H1 (cell line): Measurements from ENCODE around the gene SLC39A10. TPM values are rescaled to one million over a fixed set of nuclear protein-coding genes. Genes with fewer than 3 reads are reported as not detected.
A peak's percentile ranks its signal among the peaks of the same experiment; 100 is the strongest.

Experiments used
- CTCF ChIA-PET: fragments of 300-600 bp; sonication (Branson Sonifier 250); formaldehyde crosslinking; loops from one replicate; lab custom pipeline; 2021; ENCODE audit not compliant: partially characterized antibody; lab: Charles Lee
- POLR2A ChIA-PET: fragments of 300-600 bp; sonication (Branson Sonifier 250); formaldehyde crosslinking; loops from one replicate; lab custom pipeline; 2021; ENCODE audit warnings: inconsistent platforms; ENCODE audit not compliant: partially characterized antibody; lab: Charles Lee
- DNase-seq, 2 experiments: peaks; one replicate each; pipeline versions ENCODE4 v3.0.0 to v3.0.0-alpha.2; 2010 to 2022; ENCODE audit warnings: low spot score in 2 of 2, low read depth in 1 of 2, mixed read lengths in 1 of 2
- FAIRE-seq: peaks from 2 replicates; lab custom pipeline; 2011; peaks lifted over from hg19 to GRCh38; lab: Jason Lieb, UNC
- H2AFZ ChIP-seq: 2 replicates; pipeline ENCODE4 v1.8.1; 2012; ENCODE audit warnings: low read length, inconsistent platforms
- H2AK5ac ChIP-seq: 2 replicates; pipeline ENCODE4 v1.6.1; 2013; ENCODE audit warnings: low read depth, low read length
- H2BK120ac ChIP-seq: replicated peaks from 2 replicates; pipeline ENCODE3; 2013; ENCODE audit warnings: low read depth, low read length, inconsistent platforms
- H2BK12ac ChIP-seq: 2 replicates; pipeline ENCODE4 v1.6.1; 2013; ENCODE audit warnings: low read depth, low read length
- H2BK15ac ChIP-seq: 2 replicates; pipeline ENCODE4 v1.6.1; 2013; ENCODE audit warnings: low read length
- H2BK20ac ChIP-seq: 2 replicates; pipeline ENCODE4 v1.6.1; 2013; ENCODE audit warnings: low read length
- H2BK5ac ChIP-seq: 2 replicates; pipeline ENCODE4 v1.6.1; 2013; ENCODE audit warnings: low read depth, low read length
- H3K14ac ChIP-seq: 2 replicates; pipeline ENCODE4 v1.6.1; 2013; ENCODE audit warnings: inconsistent platforms; ENCODE audit not compliant: insufficient read length
- H3K18ac ChIP-seq: 2 replicates; pipeline ENCODE4 v1.6.1; 2013; ENCODE audit warnings: low read length; ENCODE audit errors: extremely low read depth
- H3K23ac ChIP-seq: 2 replicates; pipeline ENCODE4 v1.6.1; 2013; ENCODE audit warnings: inconsistent platforms; ENCODE audit not compliant: insufficient read length
- H3K23me2 ChIP-seq: 2 replicates; pipeline ENCODE4 v1.6.1; 2013; ENCODE audit warnings: low read depth, low read length
- H3K27ac ChIP-seq: 2 replicates; pipeline ENCODE4 v1.6.1; 2011; ENCODE audit warnings: low read depth, low read length, inconsistent platforms
- H3K27me3 ChIP-seq, 4 experiments: replicated peaks in 1 of 4; 1 replicate in 1 of 4; 2 replicates in 3 of 4; pipeline versions ENCODE4 v1.6.1 to v1.8.1; 2011 to 2013; ENCODE audit warnings: low read length in 3 of 4, mild to moderate bottlenecking in 3 of 4, inconsistent platforms in 2 of 4, mixed read lengths in 2 of 4, moderate library complexity in 1 of 4; ENCODE audit not compliant: control insufficient read depth in 3 of 4, insufficient read depth in 3 of 4; ENCODE audit errors: extremely low read depth in 1 of 4
- H3K36me3 ChIP-seq, 4 experiments: 2 replicates each; pipeline versions ENCODE4 v1.6.1 to v1.8.1; 2011 to 2013; ENCODE audit warnings: mild to moderate bottlenecking in 4 of 4, low read length in 3 of 4, moderate library complexity in 2 of 4, control low read depth in 1 of 4, inconsistent platforms in 1 of 4; ENCODE audit not compliant: insufficient read depth in 4 of 4, control insufficient read depth in 2 of 4
- H3K4ac ChIP-seq: replicated peaks from 2 replicates; pipeline ENCODE3; 2013; ENCODE audit warnings: low read length, low read depth, mixed read lengths, inconsistent platforms; ENCODE audit not compliant: insufficient read length
- H3K4me1 ChIP-seq, 4 experiments: replicated peaks in 1 of 4; 1 replicate in 1 of 4; 2 replicates in 3 of 4; pipeline versions ENCODE4 v1.6.1 to v1.8.1; 2011 to 2013; ENCODE audit warnings: low read length in 3 of 4, inconsistent platforms in 2 of 4, mixed read lengths in 1 of 4; ENCODE audit not compliant: insufficient read depth in 4 of 4, control insufficient read depth in 3 of 4
- H3K4me2 ChIP-seq, 2 experiments: 2 replicates each; pipeline versions ENCODE4 v1.6.1 to v1.8.1; 2011 to 2013; ENCODE audit warnings: low read depth in 2 of 2, low read length in 2 of 2, control low read depth in 1 of 2, inconsistent platforms in 1 of 2, mild to moderate bottlenecking in 1 of 2; ENCODE audit not compliant: insufficient read depth in 1 of 2
- H3K4me3 ChIP-seq, 4 experiments: fragments of 200-600, 300-600 bp in 1 of 4; sonication (generic), shearing (Covaris generic), sonication (Bioruptor Twin) in 1 of 4; 2 replicates each; pipeline versions ENCODE4 v1.5.1 to v1.8.1; 2011 to 2016; ENCODE audit warnings: low read length in 4 of 4, low read depth in 3 of 4, control low read depth in 2 of 4, inconsistent platforms in 2 of 4, mild to moderate bottlenecking in 2 of 4, mixed read lengths in 1 of 4, moderate library complexity in 1 of 4; ENCODE audit not compliant: insufficient read depth in 2 of 4; ENCODE audit errors: extremely low read depth in 1 of 4
- H3K56ac ChIP-seq: replicated peaks from 2 replicates; pipeline ENCODE3; 2013; ENCODE audit warnings: low read depth, mild to moderate bottlenecking, mixed read lengths, low read length, inconsistent platforms; ENCODE audit not compliant: insufficient read length
- H3K79me1 ChIP-seq: 2 replicates; pipeline ENCODE4 v1.6.1; 2013; ENCODE audit warnings: low read depth, low read length, control low read depth
- H3K79me2 ChIP-seq, 2 experiments: 2 replicates each; pipeline versions ENCODE4 v1.6.1 to v1.8.1; 2012 to 2013; ENCODE audit warnings: low read length in 2 of 2, mild to moderate bottlenecking in 2 of 2, inconsistent platforms in 1 of 2; ENCODE audit not compliant: insufficient read depth in 2 of 2, control insufficient read depth in 1 of 2
- H3K9ac ChIP-seq, 4 experiments: replicated peaks in 1 of 4; 1 replicate in 1 of 4; 2 replicates in 3 of 4; pipeline versions ENCODE4 v1.6.1 to v1.8.1; 2011 to 2013; ENCODE audit warnings: low read depth in 3 of 4, low read length in 3 of 4, control low read depth in 2 of 4, mild to moderate bottlenecking in 2 of 4, moderate library complexity in 2 of 4, inconsistent platforms in 1 of 4; ENCODE audit errors: extremely low read depth in 1 of 4
- H3K9me3 ChIP-seq, 2 experiments: 2 replicates each; pipeline versions ENCODE4 v1.6.1 to v1.8.1; 2012 to 2013; ENCODE audit warnings: mild to moderate bottlenecking in 2 of 2, moderate library complexity in 2 of 2, control low read depth in 1 of 2, inconsistent platforms in 1 of 2, low read depth in 1 of 2, low read length in 1 of 2, mixed read lengths in 1 of 2; ENCODE audit not compliant: insufficient read depth in 2 of 2
- H4K20me1 ChIP-seq, 2 experiments: replicated peaks in 1 of 2; 2 replicates each; pipeline versions ENCODE3 to v1.8.1; 2011 to 2013; ENCODE audit warnings: inconsistent platforms in 2 of 2, low read length in 2 of 2, mild to moderate bottlenecking in 1 of 2; ENCODE audit not compliant: insufficient read depth in 2 of 2, control insufficient read depth in 1 of 2
- H4K5ac ChIP-seq: 2 replicates; pipeline ENCODE4 v1.6.1; 2013; ENCODE audit warnings: low read length, low read depth, mixed read lengths, inconsistent platforms; ENCODE audit not compliant: insufficient read length
- H4K8ac ChIP-seq: 2 replicates; pipeline ENCODE4 v1.8.0; 2013; ENCODE audit warnings: mild to moderate bottlenecking, moderate library complexity, low read length, inconsistent platforms; ENCODE audit not compliant: insufficient read depth; ENCODE audit errors: extremely low read depth
- H4K91ac ChIP-seq: replicated peaks from 2 replicates; pipeline ENCODE3; 2013; ENCODE audit warnings: low read length, mixed read lengths, inconsistent platforms; ENCODE audit not compliant: insufficient read length
- CEBPB ChIP-seq: IDR thresholded peaks from 2 replicates; pipeline ENCODE4 v1.6.1; 2012; ENCODE audit warnings: low read depth, low read length
- CHD1 ChIP-seq: IDR thresholded peaks from 2 replicates; pipeline ENCODE4 v1.6.1; 2012; ENCODE audit warnings: low read depth, low read length, improper control_type of control experiment
- CHD2 ChIP-seq: IDR thresholded peaks from 2 replicates; pipeline ENCODE4 v1.6.1; 2012; ENCODE audit warnings: low read length, improper control_type of control experiment
- SAP30 ChIP-seq: fragments of 300-600 bp; sonication (generic); IDR thresholded peaks from 2 replicates; pipeline ENCODE4 v1.7.1; 2012; ENCODE audit warnings: low read length, moderate library complexity, mild to moderate bottlenecking, inconsistent platforms; ENCODE audit not compliant: insufficient read depth, insufficient replicate concordance
- SIRT6 ChIP-seq: IDR thresholded peaks from one replicate; pipeline ENCODE4 v1.7.1; 2012; ENCODE audit warnings: low read length, inconsistent platforms
- WGBS, 2 experiments: shearing (Covaris generic) in 1 of 2; methylation state at CpG; one replicate each; pipeline versions ENCODE4 v1.1.6 to v1.1.7; 2013 to 2015; ENCODE audit warnings: low lambda C conversion rate in 2 of 2, mixed read lengths in 2 of 2, inconsistent platforms in 1 of 2, low coverage in 1 of 2, missing lambda C conversion rate in 1 of 2; ENCODE audit not compliant: insufficient replicate concordance in 2 of 2, insufficient coverage in 1 of 2, insufficient read length in 1 of 2; ENCODE audit errors: extremely low coverage in 1 of 2, missing lambda C conversion rate in 1 of 2; 5-methylcytosine and 5-hydroxymethylcytosine counted together
- polyA plus RNA-seq, 7 experiments: library from polyadenylated mRNA; depleted of rRNA in 3 of 7; stranded (reverse) in 5 of 7; unstranded in 2 of 7; fragments of >200 nt in 5 of 7; fragments of 200-250 nt in 2 of 7; gene quantifications; 1 replicate in 5 of 7; 2 replicates in 1 of 7; 4 replicates in 1 of 7; pipeline versions ENCODE4 v1.2.1 to v1.2.3, GENCODE V29; 2011 to 2013; ENCODE audit warnings: missing spikeins in 2 of 7, mixed read lengths in 2 of 7
- total RNA-seq: library from RNA; stranded (reverse); fragmentation: NEBNext Ultra II Directional; extraction: Animal tissue kit (Norgen Biotek cat#: 25700); gene quantifications from 2 replicates; pipeline ENCODE4 v1.2.1, GENCODE V29; 2021

The SLC39A10 gene
- total and polyA plus RNA-seq, 2 of the 8 experiments (the other 6 are each of a cell fraction or from before 2014, with no cell fraction given): 68.1 to 234 TPM

DNA sequence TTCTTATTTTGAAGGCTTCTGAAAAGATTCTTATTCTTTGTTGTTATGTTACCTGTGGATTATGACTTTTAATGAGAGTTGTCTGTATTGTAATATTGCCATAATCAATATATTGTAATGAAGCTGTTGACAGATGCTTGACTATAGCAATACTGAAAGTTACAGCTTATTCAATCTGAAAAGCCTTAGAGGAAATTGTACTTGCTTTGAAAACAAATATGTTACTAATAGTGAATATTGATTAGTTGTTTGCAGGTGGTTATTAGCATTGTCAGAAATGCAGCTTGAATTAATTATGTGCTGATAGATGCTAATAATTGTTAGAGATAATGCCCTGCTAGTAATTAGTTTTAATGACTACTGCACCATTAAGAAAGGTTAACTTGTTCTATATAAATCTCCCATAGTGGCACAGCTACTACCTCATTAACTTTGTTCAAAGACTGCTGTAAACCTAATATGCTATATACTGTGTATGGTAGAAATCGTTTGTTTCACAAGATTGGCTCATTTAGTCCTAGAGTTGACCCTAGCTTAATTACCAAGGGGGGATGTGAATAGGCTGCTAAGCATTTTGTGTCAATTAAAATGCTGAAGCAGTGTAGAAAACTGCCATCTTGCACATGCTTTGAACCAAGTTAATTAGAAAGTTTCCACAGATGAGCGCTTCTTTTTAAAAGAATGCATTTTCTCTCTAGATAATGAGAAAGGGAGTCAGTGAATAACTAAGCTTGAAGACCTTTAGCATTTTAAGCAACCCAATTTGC is 30.5 kb downstream of the SLC39A10 start:
- TF ChIP-seq SAP30 (no peak), CEBPB (no peak), SIRT6 (no peak), CHD1 (no peak), CHD2 (no peak)
- Histone ChIP-seq H3K56ac (no peak overlapping the region), H2BK5ac (no peak overlapping the region), H4K20me1 (peaks cover 0 to 3% of the 10 kb centered on the region in 2 experiments), H4K8ac (no peak overlapping the region), H3K79me2 (peaks cover 0 to 86% of the 10 kb centered on the region in 2 experiments; a peak in 3 of 4 replicates), H3K27me3 (peaks cover 0 to 1% (median 0%) of the 10 kb centered on the region in 4 experiments; a peak in 1 of 7 replicates), H3K9me3 (no peaks in the 10 kb centered on the region), H3K27ac (no peak overlapping the region), H3K14ac (no peak overlapping the region), H3K4me2 (0 out of 4 replicates have a peak overlapping the region, but pooled peaks of 1 of the 2 experiments have one; percentile 14), H2AFZ (no peak overlapping the region), H3K18ac (no peak overlapping the region), H3K4ac (no peak overlapping the region), H2BK15ac (no peak overlapping the region), H3K23ac (no peak overlapping the region), H4K91ac (no peak overlapping the region), H2BK120ac (no peak overlapping the region), H3K4me1 (peaks cover 0 to 7% (median under 1%) of the 10 kb centered on the region in 4 experiments; a peak in 1 of 7 replicates), H4K5ac (no peak overlapping the region), H3K9ac (no peak overlapping the region), H3K4me3 (no peak overlapping the region), H2BK12ac (no peak overlapping the region), H3K79me1 (peaks cover 2% of the 10 kb centered on the region; the same call in 1 of the 2 replicates), H2BK20ac (no peak overlapping the region), H3K23me2 (no peaks in the 10 kb centered on the region), H2AK5ac (no peak overlapping the region), H3K36me3 (peaks cover 0 to 3% (median 0%) of the 10 kb centered on the region in 4 experiments; a peak in 3 of 8 replicates)
- 52% methylated on average over 2 of the region's 2 CpGs; no CpG with 5 or more reads in 1 of the 2 experiments for WGBS, 2 experiments
- ChIA-PET CTCF (interaction anchor here (0.6 to 4.9 kb wide), 5 partner anchors 14 to 283 kb away, joined by 3 to 26 read pairs (median 4); no protein-coding TSS in a partner anchor), POLR2A (interaction anchor here (0.9 to 1.2 kb wide), 2 partner anchors 9 to 31 kb away, joined by 3 to 4 read pairs; partner anchors contain the start of gene SLC39A10)
- FAIRE-seq: no peak
- no peak for DNase-seq
